HEK293T (cell line): Measurements from ENCODE around the gene SLC25A6.

Source experiments
- ELF4 ChIP-seq: fragments of 450-650 bp; IDR thresholded peaks from 2 replicates; pipeline ENCODE4 v1.6.1; 2017; ENCODE audit warnings: antibody characterized with exemption
- FOXA1 ChIP-seq: fragments of 450-650 bp; IDR thresholded peaks from 2 replicates; pipeline ENCODE4 v1.6.1; 2016; ENCODE audit warnings: mild to moderate bottlenecking

GRCh38 chrX:1336331-1336943, 55.5 kb downstream of the SLC25A6 start, which contains the start of gene IL3RA:
- TF ChIP-seq ELF4 = no peak
- no peak for TF ChIP-seq FOXA1
